AG20443 (cell line): ENCODE data around the gene TTF2.
"Not testable (repeated sequence)": the region's sequence is repeated elsewhere in the genome, so short reads cannot be mapped to it uniquely, and the experiment has no call there.

Source experiments
- DNase-seq: peaks from one replicate; pipeline ENCODE4 v3.0.0; 2012; ENCODE audit warnings: low spot score, mixed read lengths

Gene TTF2

DNA sequence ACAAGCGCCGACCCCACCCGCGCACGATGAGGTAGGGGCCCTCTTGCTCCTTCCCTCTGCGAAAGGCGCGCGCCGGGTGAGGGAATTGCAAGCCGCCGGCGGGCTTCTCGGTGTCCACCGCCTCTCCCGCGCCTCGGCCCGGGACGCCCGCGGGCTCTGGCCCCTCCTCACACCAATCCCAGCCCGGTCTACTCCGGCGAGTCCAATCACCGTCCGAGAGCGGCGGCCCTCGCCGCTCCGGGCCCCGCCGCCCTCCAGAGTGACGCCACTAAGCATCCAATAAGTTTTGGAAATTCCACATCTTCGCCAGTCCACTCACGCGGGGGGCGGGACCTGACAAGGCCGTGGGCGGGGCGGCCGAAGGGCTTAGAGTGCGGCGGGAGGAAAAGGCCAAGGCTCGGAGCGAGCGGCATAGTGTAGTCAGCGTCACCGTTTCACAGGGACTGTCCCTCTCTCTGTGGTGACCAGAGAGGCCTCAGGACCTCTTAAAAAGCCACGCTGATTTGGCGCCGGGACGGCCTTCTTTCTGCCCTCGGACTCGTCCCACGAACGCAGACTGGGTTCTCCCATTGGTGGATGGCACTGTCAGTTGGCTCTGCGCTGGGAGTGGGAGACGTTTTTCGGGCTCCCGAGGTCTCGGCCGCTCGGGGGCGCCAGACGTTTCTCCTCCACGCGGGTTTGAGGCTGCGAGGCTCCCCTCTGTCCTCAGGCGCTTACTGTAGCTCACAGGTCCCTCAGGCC is 61.6 kb downstream of the TTF2 start, which contains the start of gene TRIM45:
TRIM45 (minus strand) TSS at position 161 of the 741 bp plus-strand sequence. CDS start 548 bp downstream, outside the sequence.
- peak; percentile 96 for DNase-seq

DNA sequence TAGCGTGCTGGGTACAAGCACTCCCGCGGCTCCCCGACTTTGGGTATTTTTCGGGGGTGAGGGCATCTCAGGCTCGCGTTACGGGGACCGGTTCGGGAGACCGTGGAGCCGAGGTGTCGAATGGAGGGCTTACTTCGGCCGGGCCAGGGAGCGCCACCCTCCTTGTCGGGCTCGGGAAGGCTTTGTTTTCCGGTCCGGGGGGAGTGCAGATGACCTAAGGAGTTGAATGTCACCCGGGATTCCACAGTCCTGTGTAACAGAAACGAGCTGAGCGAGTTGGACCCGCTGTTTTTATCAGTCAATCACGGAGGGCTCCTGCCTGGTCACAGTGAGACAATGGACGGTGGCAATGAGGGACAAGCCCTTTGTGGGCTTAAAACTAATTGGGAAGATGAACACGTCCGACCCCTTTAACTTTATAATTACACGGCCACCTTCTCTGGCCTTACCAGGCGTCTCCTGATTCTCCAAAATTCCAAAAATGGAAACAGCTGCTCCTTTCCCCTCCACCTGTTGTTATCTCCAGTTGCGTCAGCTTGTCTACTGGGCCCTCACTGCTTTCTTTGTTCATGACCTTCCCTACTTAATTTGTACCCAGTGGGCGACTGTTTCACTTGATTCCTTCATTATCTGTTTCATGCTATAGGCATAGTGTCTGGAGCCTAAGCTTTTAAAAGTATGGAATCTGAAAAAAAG is 62.4 kb downstream of the TTF2 start:
- DNase-seq = no peak

DNA sequence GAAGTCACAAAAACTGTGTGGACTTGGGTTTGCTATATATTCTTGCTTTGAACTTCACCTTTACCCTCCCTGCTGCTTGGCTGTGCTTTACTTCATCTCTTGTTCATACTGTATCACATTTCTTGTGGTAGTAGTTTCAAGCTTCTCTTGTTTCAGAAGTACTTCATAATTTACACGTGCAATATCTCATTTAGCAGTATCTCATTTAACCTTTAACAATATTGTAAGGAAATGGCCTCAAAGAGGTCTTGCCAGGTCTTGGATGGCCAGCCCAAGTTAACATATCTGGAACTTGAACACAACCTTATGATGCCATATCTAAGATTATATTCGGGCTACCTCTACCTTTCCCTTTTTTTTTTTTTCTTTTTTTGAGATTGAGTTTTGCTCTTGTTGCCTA is 63.1 kb downstream of the TTF2 start:
- no peak for DNase-seq

DNA sequence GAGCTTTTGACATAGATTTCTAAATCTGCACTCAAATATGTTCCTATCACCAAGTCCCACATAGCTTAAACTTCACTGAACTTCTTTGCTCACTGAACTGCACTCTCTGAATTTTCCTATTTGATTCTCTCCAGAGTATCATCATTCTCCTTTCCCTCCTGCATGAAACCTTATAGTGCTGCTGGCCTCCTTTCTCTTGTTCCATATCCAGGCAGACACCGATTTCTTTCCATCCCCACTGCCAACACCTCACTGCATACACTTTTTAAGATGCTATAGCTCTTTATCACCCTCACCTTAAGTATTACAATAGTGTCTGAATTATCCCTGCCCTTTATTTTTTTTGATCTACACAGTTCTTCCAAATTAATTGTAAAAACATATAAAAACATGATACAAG is 64.5 kb downstream of the TTF2 start:
- no peak for DNase-seq

DNA sequence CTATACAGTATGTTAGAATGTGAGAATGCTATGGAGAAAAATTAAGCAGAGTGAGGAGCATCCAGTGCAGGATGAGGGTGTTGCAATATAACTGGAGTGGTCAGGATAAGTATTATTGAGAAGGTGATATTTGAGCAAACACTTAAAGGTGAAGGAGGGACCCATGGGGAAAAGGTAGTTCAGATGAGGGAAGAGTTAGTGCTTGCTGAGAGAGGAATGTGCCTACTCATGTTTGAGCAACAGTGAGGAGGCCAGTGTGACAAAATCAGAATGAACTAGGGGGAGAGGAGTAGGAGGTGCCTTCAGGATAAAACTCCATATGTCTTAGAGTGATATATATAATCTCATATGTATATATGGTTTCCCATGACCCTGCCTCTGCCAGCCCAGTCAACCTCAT is 67.7 kb downstream of the TTF2 start:
- peak; percentile 16 for DNase-seq

DNA sequence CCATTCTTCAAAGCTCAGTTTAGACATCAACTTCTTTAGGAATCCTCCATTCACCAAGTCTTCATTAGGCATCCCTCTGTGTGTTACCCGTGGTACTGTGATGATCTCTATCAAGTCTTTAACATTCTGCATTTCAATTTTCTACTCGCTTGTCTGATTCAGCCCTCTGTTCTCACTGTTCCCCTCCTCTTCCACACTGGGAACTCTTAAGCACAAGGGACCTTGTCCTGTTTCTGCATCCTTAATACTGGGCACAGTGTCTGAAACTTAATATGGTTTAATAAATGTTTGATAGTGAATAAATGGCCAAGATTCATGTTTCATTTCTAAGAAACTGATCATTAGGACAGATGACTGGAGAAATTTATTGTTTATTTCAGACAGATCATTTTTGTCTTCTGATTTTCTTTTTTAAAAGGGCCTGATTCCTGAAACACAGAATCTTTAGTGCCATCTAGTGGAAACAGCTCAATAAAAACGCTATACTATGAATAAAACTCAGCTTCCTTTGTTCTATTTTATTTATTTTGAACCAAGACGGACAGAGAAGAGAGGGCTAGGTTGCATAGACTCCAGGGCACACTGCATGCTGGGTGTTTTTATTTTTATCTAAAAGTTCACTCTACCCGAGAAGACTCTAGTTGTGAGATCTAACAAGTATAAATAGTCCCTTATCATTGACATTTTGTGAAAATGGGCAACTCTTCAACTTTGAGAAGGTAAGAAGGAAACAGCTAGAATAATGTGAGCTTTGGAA is 68.4 kb downstream of the TTF2 start:
- peak; percentile 56 for DNase-seq

DNA sequence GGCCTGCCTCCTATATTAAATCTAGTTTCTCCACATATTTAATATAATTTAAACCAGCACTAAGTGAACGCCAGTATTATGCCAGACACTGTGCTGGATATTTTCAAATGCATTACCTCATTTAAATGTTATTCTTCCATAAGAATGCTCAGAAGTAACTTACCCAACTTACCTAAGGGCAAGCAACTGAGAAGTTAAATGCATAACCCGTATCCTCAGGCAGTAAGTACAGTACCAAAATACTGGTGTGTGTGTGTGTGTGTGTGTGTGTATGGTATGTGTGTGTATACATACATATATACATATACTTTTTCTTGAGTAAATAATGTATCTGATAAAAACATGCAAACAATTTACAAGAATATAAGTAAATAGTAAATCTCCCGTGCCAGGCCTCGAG is 70.4 kb downstream of the TTF2 start:
- no peak for DNase-seq

DNA sequence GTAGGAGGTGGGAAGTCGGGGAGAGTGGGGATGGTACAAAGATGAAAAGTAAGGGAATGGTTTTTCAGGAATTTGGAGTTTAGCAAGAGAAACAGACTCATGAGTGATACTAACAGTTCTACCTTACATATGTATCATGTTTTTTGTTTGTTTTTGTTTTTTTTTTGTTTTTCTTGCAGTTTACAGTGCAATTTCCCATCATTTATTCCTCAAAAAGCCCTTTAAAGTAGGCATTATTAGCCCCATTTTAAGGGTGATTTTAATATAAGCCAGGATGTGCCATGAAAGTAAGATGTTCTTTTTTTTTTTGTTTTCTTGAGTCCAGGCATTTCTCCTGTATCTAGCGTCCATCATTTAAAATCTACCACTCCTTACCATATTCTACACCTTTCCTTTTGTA is 75.2 kb downstream of the TTF2 start:
- no peak for DNase-seq

DNA sequence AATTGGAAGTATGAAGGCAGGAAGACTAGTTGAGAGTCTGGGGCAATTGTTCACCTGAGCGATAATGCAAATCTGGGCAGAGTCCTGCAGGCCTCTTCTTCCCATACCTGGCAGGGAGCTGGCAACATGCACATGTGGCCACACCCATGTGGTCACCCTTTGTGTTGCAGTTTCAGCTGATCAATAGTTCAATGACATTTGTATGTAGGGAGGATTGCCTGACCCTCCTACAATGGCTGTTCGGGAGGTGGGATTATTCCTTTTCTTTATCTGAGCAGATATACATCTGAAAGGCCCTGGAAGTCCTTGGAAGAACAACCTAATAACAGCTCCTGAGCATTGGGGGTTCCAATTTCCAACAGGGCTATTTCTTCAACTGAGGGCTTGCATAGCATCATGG is 76.6 kb downstream of the TTF2 start:
- no peak for DNase-seq

DNA sequence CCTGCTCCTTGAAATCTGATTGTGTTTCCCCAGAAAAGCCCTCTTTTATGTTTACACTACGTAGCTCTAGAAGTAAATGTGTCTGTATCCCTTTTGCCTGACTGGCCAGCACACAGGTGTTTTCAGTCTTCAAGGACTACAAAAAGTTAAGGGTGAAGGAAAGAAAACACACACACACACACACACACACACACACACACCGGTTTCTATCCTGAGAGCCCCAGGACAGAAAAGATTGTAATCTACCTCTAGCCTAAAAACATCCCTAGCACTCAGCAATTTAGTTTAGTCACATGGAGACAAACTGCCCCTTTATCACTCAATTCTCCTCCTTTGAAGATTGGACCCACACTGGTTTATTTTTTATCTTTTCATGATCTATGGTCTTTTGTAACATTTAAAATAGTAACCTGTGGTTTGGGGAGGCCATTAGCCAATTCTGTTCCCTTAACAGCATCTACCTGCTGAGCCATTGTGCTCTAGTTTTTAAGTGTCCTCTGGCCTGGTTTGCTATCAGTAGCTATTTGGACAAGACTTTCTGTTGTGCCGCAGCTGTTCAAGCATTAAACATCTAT is 77.2 kb downstream of the TTF2 start:
- DNase-seq = no peak

DNA sequence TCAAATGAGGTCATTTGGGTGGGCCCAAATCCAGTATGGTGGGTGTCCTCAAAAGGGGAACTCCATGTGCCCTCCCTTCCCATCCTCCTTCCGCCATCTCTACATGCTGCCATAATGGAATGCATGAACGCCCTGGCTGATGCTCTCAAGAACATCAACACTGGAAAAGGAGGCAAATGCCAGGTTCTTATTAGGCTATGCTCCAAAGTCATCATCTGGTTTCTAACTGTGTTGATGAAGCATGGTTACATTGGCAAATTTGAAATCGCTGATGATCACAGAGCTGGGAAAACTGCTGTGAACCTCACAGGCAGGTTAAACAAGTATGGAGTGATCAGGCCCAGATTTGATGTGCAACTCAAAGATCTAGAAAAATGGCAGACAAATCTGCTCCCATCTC is 78.0 kb downstream of the TTF2 start:
- no peak for DNase-seq

DNA sequence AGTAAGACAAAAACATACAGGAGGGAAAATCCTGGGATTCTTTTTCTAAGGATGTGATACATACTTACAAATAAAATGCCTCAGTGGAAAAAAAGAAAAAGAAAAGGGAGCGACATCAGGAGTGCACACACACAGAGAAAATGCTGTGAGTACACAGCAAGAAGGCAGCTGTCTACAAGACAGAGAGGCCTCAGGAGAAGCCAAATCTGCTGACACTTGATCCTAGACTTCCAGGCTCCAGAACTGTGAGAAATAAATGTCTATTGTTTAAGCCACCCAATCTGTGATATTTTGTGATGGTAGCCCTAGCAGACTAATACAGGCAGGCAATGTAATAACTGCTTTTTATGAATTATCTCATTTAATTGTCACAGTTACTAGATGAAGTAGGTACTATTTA is 78.4 kb downstream of the TTF2 start:
- DNase-seq = no peak

DNA sequence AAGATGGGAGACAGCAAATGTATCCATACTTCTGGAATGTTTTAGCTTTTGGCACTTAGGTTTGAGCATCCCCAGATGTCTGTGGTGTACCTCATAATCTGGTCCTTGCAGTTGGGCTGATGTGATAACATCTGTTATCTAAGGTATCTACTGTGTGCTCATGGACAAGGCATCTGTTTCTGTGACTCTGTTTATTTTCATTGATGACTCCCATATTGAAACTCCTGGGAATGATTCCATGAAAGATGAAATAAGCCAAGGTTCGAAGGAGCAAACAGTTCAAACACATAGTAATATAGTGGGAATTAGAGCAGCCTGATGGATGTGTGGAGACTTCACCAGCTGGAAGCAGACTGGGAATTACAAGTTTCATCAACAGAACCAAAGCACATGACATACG is 82.1 kb downstream of the TTF2 start:
- DNase-seq = peak; percentile 17

DNA sequence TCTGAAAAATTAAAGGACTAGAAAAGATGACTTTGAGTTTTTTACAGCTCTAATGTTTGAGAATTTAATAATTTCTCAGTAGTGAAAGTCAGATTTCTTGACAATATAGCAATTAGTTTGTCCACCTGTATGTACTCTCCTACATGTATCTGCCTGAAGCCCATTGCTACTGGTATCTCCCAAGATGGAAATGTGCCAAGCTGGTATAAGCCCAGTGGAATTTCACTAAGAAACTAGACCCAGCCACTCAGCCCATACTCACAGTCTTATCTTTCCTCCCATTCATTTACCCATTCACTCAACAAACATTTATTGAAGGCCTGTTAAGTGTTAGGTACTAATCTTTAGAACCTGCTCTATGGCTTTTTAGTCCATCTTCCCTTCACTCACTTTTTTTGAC is 83.0 kb downstream of the TTF2 start:
- DNase-seq = no peak

DNA sequence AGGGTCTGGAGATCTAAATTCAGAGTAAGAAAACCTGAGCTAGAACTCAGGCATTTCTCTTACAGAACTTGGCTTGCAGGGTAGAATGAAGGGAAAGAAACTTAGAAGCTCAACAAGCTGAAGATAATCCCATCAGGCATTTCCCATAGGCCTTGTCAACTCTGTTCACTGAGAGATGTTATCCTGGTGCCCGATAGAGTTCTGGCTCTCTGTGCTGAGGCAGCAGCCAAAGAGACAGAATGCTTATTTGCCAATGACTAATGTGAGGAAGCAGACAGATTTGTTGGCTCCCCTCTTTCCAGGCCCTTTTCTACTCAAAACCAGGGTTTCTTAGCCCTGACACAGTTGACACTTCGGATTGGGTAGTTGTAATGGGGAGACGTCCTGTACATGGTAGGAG is 83.7 kb downstream of the TTF2 start:
- DNase-seq = no peak

DNA sequence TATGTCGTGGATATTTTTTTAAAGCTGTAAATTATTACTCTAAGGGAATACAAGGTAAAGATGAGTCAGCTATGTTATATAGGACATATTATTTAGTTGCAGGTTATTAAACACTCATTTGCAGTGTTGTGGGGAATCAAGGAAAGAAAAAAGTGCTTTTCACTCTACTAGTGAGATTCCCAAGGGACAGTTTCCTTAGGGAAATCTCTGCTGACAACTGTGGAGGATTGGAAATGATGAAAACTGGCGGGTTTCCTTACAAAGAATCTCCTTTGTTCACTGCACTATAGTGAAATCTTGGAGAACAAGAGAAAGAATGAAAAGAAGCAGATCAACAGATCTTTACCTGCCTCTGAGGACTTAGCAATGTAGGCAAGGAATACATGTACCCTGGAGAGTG is 85.9 kb downstream of the TTF2 start:
- DNase-seq = no peak

DNA sequence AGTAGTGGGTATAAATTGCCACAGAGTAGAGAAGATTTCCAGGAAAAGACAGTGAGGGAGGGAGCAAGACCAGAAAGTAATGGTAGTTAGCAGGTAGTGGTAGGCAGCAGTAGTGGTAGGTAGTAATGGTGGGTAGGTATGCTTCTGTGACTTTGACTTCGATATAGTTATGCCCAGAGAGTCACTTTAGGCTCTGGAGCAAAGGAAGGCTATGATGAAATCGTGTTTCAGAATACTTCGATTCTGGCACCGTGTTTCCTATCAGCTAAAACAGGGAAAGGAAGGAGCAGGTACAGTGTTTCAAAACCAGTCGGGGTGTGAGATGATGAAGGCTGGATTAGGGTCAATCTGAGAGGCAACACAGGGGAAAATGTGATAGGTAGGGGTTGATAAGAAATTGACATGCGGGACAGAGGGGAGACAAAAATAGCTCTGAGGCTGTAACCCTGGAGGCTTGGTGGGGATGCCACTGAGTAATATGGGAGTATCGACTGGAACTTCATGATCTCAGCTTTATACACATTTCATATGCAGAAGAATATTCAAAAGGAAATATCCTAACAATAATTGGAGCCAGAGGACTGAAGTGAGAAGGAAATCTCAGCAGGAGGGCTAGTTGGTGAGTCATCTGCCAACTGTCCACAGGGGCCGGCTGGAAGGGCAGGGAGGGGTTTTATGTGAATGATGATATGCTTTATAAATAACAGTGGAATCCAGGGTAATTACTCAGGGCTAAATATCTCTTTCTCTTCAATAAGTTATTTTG is 86.6 kb downstream of the TTF2 start:
- DNase-seq = peak; percentile 87

DNA sequence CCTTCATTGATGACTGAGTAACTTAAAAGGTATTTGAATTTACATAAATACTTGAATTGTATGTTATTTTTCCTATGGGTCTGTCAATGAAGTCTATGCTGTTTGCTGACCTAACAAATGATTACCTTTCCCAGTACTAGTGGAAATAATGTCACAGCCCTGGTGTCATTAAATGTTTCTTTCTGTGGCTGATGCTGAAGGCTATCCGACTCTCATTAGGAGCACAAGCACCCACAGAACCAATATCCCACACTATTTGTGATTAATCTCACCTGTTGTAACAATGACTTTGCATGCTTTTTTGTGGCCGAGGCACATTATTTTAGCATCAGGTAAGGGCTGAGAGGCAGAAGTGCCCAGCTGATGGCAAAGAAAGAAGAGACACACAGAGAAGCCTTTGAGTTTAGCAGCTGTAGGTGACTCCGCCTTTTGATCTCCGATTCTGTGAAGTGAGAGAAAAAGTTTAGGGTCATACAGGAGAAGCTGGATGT is 87.3 kb downstream of the TTF2 start:
- no peak for DNase-seq

DNA sequence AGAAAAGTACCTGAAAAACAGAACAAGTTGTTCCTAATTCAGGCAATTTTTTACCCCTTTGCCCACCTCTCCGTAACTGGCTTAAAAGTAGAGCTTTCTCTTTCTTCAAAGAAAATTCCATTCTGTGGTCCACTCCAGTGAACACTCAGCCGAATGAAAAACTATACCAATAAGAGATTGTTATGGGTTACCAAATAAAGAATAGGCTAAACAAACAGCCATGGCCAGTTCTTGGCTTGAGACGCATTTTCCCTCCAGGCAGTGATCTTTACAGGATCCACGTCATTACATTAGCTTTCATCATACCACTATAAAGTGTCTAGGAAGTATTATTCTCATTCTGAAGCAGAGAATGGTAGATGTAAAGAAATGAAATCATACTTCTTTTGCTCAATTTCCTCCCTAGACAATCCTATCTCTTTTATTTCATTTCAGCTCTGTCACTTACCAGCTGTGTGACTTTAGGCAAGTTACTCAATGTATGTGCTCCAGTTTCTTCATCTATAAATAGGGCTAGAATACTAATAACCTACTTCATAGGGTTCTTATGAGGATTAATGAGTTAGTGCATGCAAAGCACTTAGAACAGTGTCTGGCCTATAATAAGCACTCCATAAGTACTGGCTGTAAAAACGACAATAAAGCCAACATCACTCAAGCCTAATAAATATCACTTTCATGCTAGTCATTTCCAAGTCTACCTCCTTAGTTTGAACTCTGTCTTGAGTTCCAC is 87.9 kb downstream of the TTF2 start:
- DNase-seq = no peak

DNA sequence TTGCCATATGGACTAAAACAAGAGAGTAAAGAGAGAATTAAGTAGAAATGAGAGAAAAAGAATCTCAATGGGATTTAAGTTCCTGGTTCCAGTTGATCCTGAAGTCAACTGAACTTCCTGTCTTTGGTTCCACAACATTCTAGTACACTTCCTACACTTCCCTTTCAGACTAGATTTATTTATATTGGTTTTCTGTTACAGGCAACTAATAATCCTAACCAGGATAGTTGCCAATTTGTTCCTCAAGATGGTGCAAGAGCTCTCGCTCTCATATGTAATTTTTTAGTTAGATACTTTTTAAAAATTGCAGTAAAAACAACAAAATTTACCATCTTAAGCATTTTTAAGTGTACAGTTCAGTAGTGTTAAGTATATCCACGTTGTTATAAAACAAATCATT is 90.2 kb downstream of the TTF2 start:
- no peak for DNase-seq

DNA sequence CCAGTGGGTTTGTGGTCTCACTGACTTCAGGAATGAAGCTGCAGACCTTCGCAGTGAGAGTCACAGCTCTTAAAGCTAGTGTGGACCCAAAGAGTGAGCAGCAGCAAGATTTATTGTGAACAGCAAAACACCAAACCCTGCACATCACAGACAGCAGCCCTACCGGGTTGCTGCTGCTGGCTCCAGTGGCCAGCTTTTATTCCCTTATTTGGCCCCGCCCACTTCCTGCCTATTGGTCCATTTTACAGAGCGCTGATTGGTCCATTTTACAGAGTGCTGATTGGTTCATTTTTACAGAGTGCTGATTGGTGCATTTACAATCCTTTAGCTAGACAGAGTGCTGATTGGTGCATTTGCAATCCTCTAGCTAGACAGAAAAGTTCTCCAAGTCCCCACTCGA is 91.2 kb downstream of the TTF2 start:
- DNase-seq = not testable (repeated sequence)
